Activated T-helper 9 cell treated with anti-CD3 and anti-CD28 coated beads, Interleukin-2, amount 50 U/mL, for 16 hours (primary cell): ENCODE measurements around the gene MAGEE1.

ENCODE experiments used
- DNase-seq: peaks from one replicate; pipeline ENCODE4 v3.0.0-alpha.2; 2020; ENCODE audit warnings: low read depth

Gene MAGEE1

GRCh38 chrX:76427560-76428242 lies at the start of gene MAGEE1:
Gene MAGEE1 (plus strand): TSS chrX:76427710. CDS start chrX:76427931, 221 bp downstream.
- peak; percentile 68 for DNase-seq

GRCh38 chrX:76398970-76399369 lies 28.5 kb upstream of the MAGEE1 start:
- DNase-seq: no peak

- no peak for DNase-seq
These were observed 19.7 kb upstream of the MAGEE1 start for GRCh38 chrX:76407795-76408194.

GRCh38 chrX:76420237-76420636 lies 7.3 kb upstream of the MAGEE1 start:
- DNase-seq: no peak

- DNase-seq: peak; percentile 16
These were observed 977 bp downstream of the MAGEE1 start for GRCh38 chrX:76428243-76429130.

- DNase-seq: no peak
These were observed 5.7 kb downstream of the MAGEE1 start for GRCh38 chrX:76433219-76433618.

- no peak for DNase-seq
These were observed 6.7 kb downstream of the MAGEE1 start for GRCh38 chrX:76434103-76434741.

- DNase-seq: no peak
These were observed 11.7 kb downstream of the MAGEE1 start for GRCh38 chrX:76439188-76439587.

GRCh38 chrX:76453737-76454406 lies 26.4 kb downstream of the MAGEE1 start:
- no peak for DNase-seq

- DNase-seq: no peak
These were observed 27.0 kb downstream of the MAGEE1 start for GRCh38 chrX:76454456-76454927.

- no peak for DNase-seq
These were observed 49.8 kb downstream of the MAGEE1 start for GRCh38 chrX:76477353-76477752.
